Bronchial epithelial cell (primary cell): ENCODE measurements around the gene NR2E1. TPM values are rescaled to one million over a fixed set of nuclear protein-coding genes. Genes with fewer than 3 reads are reported as not detected.

Source experiments
- DNase-seq: peaks from one replicate; pipeline ENCODE4 v3.0.0-alpha.2; 2010; ENCODE audit warnings: low read depth
- FAIRE-seq: peaks from 2 replicates; lab custom pipeline; 2011; peaks lifted over from hg19 to GRCh38; lab: Jason Lieb, UNC
- H3K27me3 ChIP-seq: 2 replicates; pipeline ENCODE4 v1.5.1; 2011; ENCODE audit warnings: low read length; ENCODE audit not compliant: control insufficient read depth, insufficient read depth
- H3K36me3 ChIP-seq: 2 replicates; pipeline ENCODE4 v1.5.1; 2011; ENCODE audit warnings: low read length; ENCODE audit not compliant: control insufficient read depth, insufficient read depth
- H3K4me3 ChIP-seq: 2 replicates; pipeline ENCODE4 v1.5.1; 2011; ENCODE audit warnings: mild to moderate bottlenecking, low read depth, low read length, control low read depth
- CTCF ChIP-seq: IDR thresholded peaks from 2 replicates; pipeline ENCODE4 v1.5.1; 2011; ENCODE audit warnings: mild to moderate bottlenecking, moderate library complexity, low read length, control low read depth, inconsistent platforms; ENCODE audit not compliant: insufficient read depth, severe bottlenecking
- total RNA-seq: library from RNA; depleted of rRNA; stranded (reverse); fragments of >200 nt; gene quantifications from 2 replicates; pipeline ENCODE4 v1.2.1, GENCODE V29; 2014

The NR2E1 gene
- total RNA-seq, 1 donor from 2014 or later: not detected

- TF ChIP-seq CTCF: no peak
- Histone ChIP-seq H3K27me3 (peaks cover 52% of the 10 kb centered on the region), H3K36me3 (no peaks in the 10 kb centered on the region), H3K4me3 (no peak overlapping the region)
- DNase-seq (no peak), FAIRE-seq (no peak)
Measured at GRCh38 chr6:108176281-108177089, 10.7 kb downstream of the NR2E1 start.

DNA sequence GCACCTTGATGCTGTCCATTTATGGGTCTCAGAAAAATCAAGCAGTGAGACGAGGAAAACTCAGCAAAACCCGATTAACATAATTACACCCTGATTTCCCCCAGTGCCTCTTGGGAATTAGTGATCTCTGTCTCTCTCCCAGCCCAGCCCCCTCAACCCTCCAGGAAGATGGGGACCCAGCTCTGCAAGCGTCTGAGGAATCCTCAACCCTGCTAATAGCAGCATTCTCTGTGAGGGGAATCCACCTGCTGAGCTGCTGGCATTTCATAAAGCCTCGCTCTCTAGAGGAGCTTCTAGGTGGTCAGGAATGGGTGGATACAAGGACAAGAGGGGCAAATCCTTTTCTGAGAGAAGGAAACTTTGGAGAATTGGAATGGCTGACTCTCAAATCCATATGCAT, 13.9 kb downstream of the NR2E1 start:
- Histone ChIP-seq H3K36me3 (no peaks in the 10 kb centered on the region), H3K4me3 (no peak overlapping the region), H3K27me3 (peaks cover 32% of the 10 kb centered on the region)
- DNase-seq (no peak), FAIRE-seq (no peak)
- TF ChIP-seq CTCF: no peak

DNA sequence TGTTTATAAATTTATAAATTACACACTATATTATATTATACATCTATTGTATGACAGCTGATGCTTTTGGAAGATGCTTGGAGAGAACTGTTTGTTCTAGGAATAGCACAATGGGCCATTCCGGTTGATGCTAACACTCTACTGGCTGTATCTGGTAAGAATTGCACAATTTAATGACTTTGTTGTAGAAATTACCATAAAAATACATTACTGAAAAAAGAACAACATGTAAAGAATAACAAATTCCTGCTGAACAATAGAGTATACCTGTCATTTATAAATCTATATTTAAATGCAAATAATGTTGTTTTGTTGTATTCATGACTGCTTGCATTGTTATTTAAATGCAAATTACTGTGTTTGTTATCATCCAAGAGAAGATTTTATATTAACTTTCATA, 14.4 kb downstream of the NR2E1 start:
- no peak for TF ChIP-seq CTCF
- Histone ChIP-seq H3K36me3 (no peaks in the 10 kb centered on the region), H3K4me3 (no peak overlapping the region), H3K27me3 (peaks cover 27% of the 10 kb centered on the region)
- DNase-seq (no peak), FAIRE-seq (no peak)

DNA sequence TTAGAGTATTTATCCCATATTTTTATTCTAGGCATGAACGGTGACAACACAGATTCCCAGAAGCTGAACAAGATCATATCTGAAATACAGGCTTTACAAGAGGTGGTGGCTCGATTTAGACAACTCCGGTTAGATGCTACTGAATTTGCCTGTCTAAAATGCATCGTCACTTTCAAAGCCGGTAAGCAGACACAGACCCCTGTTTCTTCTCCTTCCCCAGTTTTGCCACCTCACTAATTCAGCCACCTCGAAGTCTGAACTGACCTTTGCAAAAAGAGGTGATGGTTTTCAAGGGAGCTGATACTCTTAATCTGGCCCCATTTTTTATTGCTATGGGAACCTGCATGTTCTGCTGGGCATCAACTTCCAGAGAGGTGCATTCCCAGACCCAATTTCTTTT, 15.0 kb downstream of the NR2E1 start:
- H3K27me3 ChIP-seq: peaks cover 22% of the 10 kb centered on the region
- no peak for FAIRE-seq

DNA sequence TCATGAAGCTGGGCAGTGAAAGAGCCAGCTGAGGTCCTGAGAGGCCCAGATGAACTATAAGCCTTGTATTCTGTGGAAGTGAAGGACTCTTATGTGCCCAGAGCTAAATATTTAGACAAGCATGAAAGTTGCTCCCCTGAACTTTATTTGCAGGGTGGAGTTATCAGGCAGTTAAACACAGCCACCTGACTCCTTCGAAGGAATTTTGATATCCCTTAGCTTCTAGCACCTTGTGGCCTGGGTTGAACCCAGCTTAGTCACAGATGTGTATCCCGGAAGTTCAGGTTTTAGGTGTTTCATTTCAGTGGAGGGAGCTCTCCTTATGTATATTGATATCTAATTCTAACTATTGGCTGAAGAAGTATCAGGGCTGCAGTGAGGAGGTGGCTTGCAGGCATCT, 20.4 kb downstream of the NR2E1 start:
- TF ChIP-seq CTCF: no peak
- no peak for FAIRE-seq
- H3K36me3 ChIP-seq: no peaks in the 10 kb centered on the region
- peak; percentile 22 for DNase-seq
- peaks cover 4% of the 10 kb centered on the region for H3K27me3 ChIP-seq
- H3K4me3 ChIP-seq: no peak overlapping the region

More for the DNA sequence above, 15.0 kb downstream of the NR2E1 start:
- no peak for TF ChIP-seq CTCF
- Histone ChIP-seq H3K36me3 (no peaks in the 10 kb centered on the region), H3K4me3 (no peak overlapping the region)
- DNase-seq: no peak

DNA sequence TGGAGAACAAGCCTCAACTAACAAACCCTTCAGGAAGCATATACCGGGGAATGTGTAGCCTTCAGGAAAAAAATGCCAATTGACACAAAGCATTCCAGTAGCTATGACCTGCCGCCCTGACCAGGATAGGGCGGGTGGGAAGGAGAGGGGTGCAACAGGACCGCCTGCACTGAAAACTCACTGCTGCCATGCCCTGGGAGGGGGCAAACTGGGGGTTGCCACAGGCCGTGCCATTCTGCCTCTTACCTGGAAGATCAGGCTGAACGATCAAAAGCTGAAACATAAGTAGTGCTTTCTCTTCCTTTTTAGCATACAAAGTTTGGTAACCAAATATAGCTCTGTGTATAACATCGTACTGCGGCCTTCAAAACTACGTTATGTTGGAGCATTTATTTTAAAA, 21.7 kb downstream of the NR2E1 start:
- DNase-seq: no peak
- Histone ChIP-seq H3K4me3 (no peak overlapping the region), H3K36me3 (no peaks in the 10 kb centered on the region), H3K27me3 (peaks cover 4% of the 10 kb centered on the region)
- no peak for FAIRE-seq
- TF ChIP-seq CTCF: no peak
